GM23338 (cell line): ENCODE data around the gene ASTL.

Experiments
- CREB1 ChIP-seq: fragments of 250-450 bp; sonication (Bioruptor Pico); IDR thresholded peaks from 2 replicates; pipeline ENCODE4 v1.5.0; 2020; ENCODE audit warnings: low read depth, mild to moderate bottlenecking, moderate library complexity
- EZH2 ChIP-seq: fragments of 200-600 bp; sonication (generic); IDR thresholded peaks from one replicate; pipeline ENCODE4 v1.8.0; 2017; ENCODE audit warnings: antibody characterized with exemption, mild to moderate bottlenecking, low read depth; ENCODE audit not compliant: unreplicated experiment
- EZH2phosphoT487 ChIP-seq: fragments of 200-600 bp; sonication (generic); IDR thresholded peaks from one replicate; pipeline ENCODE4 v1.8.1; 2018; ENCODE audit warnings: antibody characterized with exemption; ENCODE audit not compliant: unreplicated experiment
- JUNB ChIP-seq: IDR thresholded peaks from one replicate; pipeline ENCODE4 v1.6.1; 2016; ENCODE audit warnings: antibody characterized with exemption; ENCODE audit not compliant: unreplicated experiment
- NANOG ChIP-seq: IDR thresholded peaks from 2 replicates; pipeline ENCODE4 v1.6.1; 2016; ENCODE audit warnings: antibody characterized with exemption, borderline replicate concordance
- POLR2AphosphoS5 ChIP-seq: IDR thresholded peaks from 2 replicates; pipeline ENCODE4 v1.6.1; 2016; ENCODE audit warnings: antibody characterized with exemption, low read depth
- STAT1 ChIP-seq: IDR thresholded peaks from one replicate; pipeline ENCODE4 v1.6.1; 2016; ENCODE audit warnings: antibody characterized with exemption; ENCODE audit not compliant: unreplicated experiment
- ZNF114 ChIP-seq: fragments of 250-450 bp; sonication (Bioruptor Pico); IDR thresholded peaks from 2 replicates; pipeline ENCODE4 v1.5.0; 2020; ENCODE audit warnings: mild to moderate bottlenecking, moderate library complexity
- ZNF331 ChIP-seq: fragments of 250-450 bp; sonication (Bioruptor Pico); IDR thresholded peaks from 2 replicates; pipeline ENCODE4 v1.5.0; 2020; ENCODE audit warnings: low read depth, mild to moderate bottlenecking, moderate library complexity
- TF ChIP-seq, protein P1 (sequence below), 2 experiments: fragments of 200-600 bp in 1 of 2; sonication (generic) in 1 of 2; conservative IDR thresholded peaks; 2 replicates each; pipeline versions ENCODE4 v1.5.1 to v1.6.1; 2016 to 2017; ENCODE audit warnings: antibody characterized with exemption in 2 of 2, low read depth in 2 of 2, mild to moderate bottlenecking in 2 of 2, moderate library complexity in 1 of 2
- TF ChIP-seq, protein P2 (sequence below): IDR thresholded peaks from one replicate; pipeline ENCODE4 v1.6.1; 2018; ENCODE audit warnings: antibody characterized with exemption; ENCODE audit not compliant: unreplicated experiment
- TF ChIP-seq, protein P3 (sequence below): IDR thresholded peaks from 2 replicates; pipeline ENCODE4 v1.6.1; 2016; ENCODE audit warnings: antibody characterized with exemption
- TF ChIP-seq, protein P4 (sequence below): fragments of 250-450 bp; sonication (Bioruptor Pico); IDR thresholded peaks from 2 replicates; pipeline ENCODE4 v1.5.0; 2020; ENCODE audit warnings: mild to moderate bottlenecking, moderate library complexity

DNA sequence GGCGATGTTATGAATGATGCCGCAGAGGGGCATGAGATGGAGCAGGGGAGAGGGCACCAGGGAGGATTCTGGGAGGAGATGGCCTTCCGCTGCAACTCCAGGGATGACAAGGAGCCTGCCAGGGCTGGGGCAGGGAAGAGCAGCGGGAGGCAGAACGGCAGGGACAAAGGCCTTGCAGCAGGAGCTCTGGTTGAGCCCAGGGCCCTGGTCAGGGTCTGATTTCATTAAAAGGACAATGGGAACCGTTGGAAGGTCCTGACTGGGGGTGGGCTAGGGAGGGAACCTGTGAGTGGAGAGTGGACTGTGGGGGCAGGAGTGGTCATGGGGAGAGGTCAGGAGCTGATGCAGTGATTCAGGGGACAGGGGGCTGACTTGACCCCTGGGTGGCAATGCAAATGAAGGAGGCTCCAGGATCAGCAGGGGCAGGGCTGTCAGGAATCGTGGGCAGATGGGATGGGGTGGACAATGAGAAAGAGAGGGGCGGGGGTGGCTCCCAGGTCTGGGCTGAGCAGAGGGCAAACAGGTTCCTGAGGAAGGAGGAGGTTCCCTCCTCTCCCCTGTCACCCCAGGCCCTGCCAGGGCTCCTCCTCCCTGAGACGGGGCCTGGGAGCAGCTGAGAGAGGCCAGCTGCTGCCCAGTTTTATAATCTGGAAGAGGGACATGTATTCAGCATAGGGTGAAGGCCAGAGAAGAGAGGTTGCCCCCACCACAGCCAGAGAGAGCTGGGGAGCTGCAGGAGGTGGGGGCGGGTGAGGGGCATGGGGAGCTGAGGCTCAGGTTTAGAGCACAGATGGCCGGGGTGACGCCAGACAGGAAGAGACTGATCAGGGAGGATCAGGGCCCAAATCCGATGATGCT, 14.2 kb upstream of the ASTL start:
- TF ChIP-seq POLR2AphosphoS5 (no peak), EZH2 (no peak), ZNF114 (CRISPR knock-in tag) (no peak), EZH2phosphoT487 (no peak), CREB1 (CRISPR knock-in tag) (no peak), JUNB (no peak), STAT1 (no peak), NANOG (no peak), ZNF331 (CRISPR knock-in tag) (no peak)
- TF ChIP-seq, protein P1, sequence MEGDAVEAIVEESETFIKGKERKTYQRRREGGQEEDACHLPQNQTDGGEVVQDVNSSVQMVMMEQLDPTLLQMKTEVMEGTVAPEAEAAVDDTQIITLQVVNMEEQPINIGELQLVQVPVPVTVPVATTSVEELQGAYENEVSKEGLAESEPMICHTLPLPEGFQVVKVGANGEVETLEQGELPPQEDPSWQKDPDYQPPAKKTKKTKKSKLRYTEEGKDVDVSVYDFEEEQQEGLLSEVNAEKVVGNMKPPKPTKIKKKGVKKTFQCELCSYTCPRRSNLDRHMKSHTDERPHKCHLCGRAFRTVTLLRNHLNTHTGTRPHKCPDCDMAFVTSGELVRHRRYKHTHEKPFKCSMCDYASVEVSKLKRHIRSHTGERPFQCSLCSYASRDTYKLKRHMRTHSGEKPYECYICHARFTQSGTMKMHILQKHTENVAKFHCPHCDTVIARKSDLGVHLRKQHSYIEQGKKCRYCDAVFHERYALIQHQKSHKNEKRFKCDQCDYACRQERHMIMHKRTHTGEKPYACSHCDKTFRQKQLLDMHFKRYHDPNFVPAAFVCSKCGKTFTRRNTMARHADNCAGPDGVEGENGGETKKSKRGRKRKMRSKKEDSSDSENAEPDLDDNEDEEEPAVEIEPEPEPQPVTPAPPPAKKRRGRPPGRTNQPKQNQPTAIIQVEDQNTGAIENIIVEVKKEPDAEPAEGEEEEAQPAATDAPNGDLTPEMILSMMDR (conservative IDR thresholded peaks at IDR 0.05; ENCODE audit: low read depth in 2 of 2), result no peak
- TF ChIP-seq, protein P2, sequence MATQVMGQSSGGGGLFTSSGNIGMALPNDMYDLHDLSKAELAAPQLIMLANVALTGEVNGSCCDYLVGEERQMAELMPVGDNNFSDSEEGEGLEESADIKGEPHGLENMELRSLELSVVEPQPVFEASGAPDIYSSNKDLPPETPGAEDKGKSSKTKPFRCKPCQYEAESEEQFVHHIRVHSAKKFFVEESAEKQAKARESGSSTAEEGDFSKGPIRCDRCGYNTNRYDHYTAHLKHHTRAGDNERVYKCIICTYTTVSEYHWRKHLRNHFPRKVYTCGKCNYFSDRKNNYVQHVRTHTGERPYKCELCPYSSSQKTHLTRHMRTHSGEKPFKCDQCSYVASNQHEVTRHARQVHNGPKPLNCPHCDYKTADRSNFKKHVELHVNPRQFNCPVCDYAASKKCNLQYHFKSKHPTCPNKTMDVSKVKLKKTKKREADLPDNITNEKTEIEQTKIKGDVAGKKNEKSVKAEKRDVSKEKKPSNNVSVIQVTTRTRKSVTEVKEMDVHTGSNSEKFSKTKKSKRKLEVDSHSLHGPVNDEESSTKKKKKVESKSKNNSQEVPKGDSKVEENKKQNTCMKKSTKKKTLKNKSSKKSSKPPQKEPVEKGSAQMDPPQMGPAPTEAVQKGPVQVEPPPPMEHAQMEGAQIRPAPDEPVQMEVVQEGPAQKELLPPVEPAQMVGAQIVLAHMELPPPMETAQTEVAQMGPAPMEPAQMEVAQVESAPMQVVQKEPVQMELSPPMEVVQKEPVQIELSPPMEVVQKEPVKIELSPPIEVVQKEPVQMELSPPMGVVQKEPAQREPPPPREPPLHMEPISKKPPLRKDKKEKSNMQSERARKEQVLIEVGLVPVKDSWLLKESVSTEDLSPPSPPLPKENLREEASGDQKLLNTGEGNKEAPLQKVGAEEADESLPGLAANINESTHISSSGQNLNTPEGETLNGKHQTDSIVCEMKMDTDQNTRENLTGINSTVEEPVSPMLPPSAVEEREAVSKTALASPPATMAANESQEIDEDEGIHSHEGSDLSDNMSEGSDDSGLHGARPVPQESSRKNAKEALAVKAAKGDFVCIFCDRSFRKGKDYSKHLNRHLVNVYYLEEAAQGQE, result no peak
- TF ChIP-seq, protein P3, sequence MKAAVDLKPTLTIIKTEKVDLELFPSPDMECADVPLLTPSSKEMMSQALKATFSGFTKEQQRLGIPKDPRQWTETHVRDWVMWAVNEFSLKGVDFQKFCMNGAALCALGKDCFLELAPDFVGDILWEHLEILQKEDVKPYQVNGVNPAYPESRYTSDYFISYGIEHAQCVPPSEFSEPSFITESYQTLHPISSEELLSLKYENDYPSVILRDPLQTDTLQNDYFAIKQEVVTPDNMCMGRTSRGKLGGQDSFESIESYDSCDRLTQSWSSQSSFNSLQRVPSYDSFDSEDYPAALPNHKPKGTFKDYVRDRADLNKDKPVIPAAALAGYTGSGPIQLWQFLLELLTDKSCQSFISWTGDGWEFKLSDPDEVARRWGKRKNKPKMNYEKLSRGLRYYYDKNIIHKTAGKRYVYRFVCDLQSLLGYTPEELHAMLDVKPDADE, result no peak
- TF ChIP-seq, protein P4, sequence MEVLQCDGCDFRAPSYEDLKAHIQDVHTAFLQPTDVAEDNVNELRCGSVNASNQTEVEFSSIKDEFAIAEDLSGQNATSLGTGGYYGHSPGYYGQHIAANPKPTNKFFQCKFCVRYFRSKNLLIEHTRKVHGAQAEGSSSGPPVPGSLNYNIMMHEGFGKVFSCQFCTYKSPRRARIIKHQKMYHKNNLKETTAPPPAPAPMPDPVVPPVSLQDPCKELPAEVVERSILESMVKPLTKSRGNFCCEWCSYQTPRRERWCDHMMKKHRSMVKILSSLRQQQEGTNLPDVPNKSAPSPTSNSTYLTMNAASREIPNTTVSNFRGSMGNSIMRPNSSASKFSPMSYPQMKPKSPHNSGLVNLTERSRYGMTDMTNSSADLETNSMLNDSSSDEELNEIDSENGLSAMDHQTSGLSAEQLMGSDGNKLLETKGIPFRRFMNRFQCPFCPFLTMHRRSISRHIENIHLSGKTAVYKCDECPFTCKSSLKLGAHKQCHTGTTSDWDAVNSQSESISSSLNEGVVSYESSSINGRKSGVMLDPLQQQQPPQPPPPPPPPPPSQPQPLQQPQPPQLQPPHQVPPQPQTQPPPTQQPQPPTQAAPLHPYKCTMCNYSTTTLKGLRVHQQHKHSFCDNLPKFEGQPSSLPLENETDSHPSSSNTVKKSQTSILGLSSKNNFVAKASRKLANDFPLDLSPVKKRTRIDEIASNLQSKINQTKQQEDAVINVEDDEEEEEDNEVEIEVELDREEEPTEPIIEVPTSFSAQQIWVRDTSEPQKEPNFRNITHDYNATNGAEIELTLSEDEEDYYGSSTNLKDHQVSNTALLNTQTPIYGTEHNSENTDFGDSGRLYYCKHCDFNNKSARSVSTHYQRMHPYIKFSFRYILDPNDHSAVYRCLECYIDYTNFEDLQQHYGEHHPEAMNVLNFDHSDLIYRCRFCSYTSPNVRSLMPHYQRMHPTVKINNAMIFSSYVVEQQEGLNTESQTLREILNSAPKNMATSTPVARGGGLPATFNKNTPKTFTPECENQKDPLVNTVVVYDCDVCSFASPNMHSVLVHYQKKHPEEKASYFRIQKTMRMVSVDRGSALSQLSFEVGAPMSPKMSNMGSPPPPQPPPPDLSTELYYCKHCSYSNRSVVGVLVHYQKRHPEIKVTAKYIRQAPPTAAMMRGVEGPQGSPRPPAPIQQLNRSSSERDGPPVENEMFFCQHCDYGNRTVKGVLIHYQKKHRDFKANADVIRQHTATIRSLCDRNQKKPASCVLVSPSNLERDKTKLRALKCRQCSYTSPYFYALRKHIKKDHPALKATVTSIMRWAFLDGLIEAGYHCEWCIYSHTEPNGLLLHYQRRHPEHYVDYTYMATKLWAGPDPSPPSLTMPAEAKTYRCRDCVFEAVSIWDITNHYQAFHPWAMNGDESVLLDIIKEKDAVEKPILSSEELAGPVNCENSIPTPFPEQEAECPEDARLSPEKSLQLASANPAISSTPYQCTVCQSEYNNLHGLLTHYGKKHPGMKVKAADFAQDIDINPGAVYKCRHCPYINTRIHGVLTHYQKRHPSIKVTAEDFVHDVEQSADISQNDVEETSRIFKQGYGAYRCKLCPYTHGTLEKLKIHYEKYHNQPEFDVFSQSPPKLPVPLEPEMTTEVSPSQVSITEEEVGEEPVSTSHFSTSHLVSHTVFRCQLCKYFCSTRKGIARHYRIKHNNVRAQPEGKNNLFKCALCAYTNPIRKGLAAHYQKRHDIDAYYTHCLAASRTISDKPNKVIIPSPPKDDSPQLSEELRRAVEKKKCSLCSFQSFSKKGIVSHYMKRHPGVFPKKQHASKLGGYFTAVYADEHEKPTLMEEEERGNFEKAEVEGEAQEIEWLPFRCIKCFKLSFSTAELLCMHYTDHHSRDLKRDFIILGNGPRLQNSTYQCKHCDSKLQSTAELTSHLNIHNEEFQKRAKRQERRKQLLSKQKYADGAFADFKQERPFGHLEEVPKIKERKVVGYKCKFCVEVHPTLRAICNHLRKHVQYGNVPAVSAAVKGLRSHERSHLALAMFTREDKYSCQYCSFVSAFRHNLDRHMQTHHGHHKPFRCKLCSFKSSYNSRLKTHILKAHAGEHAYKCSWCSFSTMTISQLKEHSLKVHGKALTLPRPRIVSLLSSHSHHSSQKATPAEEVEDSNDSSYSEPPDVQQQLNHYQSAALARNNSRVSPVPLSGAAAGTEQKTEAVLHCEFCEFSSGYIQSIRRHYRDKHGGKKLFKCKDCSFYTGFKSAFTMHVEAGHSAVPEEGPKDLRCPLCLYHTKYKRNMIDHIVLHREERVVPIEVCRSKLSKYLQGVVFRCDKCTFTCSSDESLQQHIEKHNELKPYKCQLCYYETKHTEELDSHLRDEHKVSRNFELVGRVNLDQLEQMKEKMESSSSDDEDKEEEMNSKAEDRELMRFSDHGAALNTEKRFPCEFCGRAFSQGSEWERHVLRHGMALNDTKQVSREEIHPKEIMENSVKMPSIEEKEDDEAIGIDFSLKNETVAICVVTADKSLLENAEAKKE (CRISPR knock-in tag), result no peak
